Lower leg skin (tissue), 4 donors: Measurements from ENCODE around the gene R3HDM4. TPM values are rescaled to one million over a fixed set of nuclear protein-coding genes. Genes with fewer than 3 reads are reported as not detected.

ENCODE experiments used
- DNase-seq, 2 donors: peaks; one replicate each; pipeline ENCODE4 v3.0.0-alpha.2; 2019; ENCODE audit warnings: low spot score in 2 of 2
- H3K4me3 ChIP-seq: fragments of 200-600 bp; sonication (generic); 2 replicates; pipeline ENCODE4 v1.5.1; 2017; ENCODE audit warnings: mild to moderate bottlenecking, low read depth; ENCODE audit not compliant: poor library complexity, severe bottlenecking
- POLR2A ChIP-seq, 2 donors: fragments of 450-650 bp; IDR thresholded peaks; one replicate each; pipeline ENCODE4 v1.6.1; 2016 to 2017; ENCODE audit warnings: antibody characterized with exemption in 2 of 2, mild to moderate bottlenecking in 1 of 2, moderate library complexity in 1 of 2
- WGBS, 2 donors: methylation state at CpG; one replicate each; pipeline ENCODE4 v1.1.5; 2018; 5-methylcytosine and 5-hydroxymethylcytosine counted together
- intact Hi-C: fragments of 100-400 bp; cut with DNase I; formaldehyde crosslinking; loops from one replicate; pipeline ENCODE4 v1.15.0; 2023; ENCODE audit warnings: low total_unique reads
- total RNA-seq, 4 donors: library from RNA; depleted of rRNA; stranded (reverse); fragments of >200 nt; gene quantifications; one replicate each; pipeline ENCODE4 v1.1.0, GENCODE V29; 2016
- TF ChIP-seq, protein P1 (sequence below), 3 donors: fragments of 450-650 bp; IDR thresholded peaks; one replicate each; pipeline ENCODE4 v1.5.1; 2016; ENCODE audit warnings: antibody characterized with exemption in 3 of 3, mild to moderate bottlenecking in 3 of 3, moderate library complexity in 2 of 3

R3HDM4 gene
- total RNA-seq, 4 donors from 2014 or later: 58.1 to 75.6 (median 65.8) TPM

DNA sequence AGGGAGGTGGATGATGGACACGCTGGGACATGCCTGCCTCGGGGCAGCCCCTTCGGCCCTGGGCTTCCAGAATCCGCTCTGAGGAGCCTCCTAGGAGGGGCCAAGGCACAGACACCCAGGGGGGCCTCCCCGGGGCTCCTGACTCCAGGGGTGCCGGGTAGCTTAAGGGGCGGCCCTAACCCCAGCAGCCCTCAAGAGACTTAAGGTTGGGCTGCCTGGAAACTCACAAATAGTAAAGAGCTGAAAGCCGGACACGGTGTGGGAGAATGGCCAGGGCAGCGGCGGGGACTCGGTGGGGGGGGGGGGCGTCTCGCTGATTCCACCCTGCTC lies 20.5 kb upstream of the R3HDM4 start:
- DNase-seq: no peak
- H3K4me3 ChIP-seq: no peak overlapping the region
- 57 to 75% methylated on average over 9 to 14 of the region's 14 CpGs for WGBS, 2 donors
- intact Hi-C loops: no loop called here
- TF ChIP-seq, protein P1, sequence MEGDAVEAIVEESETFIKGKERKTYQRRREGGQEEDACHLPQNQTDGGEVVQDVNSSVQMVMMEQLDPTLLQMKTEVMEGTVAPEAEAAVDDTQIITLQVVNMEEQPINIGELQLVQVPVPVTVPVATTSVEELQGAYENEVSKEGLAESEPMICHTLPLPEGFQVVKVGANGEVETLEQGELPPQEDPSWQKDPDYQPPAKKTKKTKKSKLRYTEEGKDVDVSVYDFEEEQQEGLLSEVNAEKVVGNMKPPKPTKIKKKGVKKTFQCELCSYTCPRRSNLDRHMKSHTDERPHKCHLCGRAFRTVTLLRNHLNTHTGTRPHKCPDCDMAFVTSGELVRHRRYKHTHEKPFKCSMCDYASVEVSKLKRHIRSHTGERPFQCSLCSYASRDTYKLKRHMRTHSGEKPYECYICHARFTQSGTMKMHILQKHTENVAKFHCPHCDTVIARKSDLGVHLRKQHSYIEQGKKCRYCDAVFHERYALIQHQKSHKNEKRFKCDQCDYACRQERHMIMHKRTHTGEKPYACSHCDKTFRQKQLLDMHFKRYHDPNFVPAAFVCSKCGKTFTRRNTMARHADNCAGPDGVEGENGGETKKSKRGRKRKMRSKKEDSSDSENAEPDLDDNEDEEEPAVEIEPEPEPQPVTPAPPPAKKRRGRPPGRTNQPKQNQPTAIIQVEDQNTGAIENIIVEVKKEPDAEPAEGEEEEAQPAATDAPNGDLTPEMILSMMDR (IDR thresholded peaks at IDR 0.05): no peak
- no peak for TF ChIP-seq POLR2A (IDR thresholded peaks at IDR 0.05)

DNA sequence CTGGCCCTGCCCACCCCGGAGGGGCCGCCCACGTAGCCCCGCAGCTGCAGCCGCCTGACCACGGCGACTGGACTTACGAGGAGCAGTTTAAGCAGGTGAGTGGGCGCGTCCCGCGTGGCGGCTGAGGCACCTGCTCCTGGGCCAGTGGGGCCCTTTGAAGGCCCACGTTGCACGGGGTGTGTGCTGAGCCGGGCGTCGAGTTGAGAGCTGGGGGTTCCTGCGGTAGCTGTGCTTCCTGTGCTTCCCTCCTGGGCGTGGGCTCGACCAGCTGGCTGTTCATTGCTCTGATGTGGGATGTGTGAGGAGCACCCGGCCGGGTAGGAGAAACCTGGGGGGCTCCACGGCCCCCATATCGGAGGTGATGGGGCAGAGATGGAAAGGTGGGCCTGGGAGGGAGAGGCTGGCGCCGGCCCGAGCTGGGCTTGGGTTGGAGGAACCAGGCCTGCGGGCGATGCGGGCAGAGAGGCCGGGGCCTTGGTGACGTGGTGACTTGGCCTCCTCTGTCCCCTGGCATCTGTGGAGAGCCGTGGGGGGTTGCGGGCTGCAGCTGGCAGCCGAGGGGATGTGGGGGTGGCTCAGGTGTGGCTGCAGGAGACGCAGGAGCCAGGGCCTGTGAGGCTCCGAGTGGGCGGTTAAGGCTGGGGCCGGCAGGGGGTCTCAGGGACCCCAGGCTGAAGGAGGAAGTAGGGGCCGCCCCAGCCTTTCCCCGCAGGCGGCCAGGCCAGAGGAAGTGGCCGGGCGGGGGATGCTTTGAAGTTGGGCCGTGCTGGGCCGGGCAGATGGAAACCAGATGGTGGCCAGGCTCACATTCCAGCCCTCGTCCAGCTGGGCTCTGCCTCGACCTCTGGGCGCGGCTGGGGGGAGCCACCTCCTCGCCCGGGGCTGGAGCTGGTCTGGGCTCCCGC lies 19.9 kb upstream of the R3HDM4 start:
- H3K4me3 ChIP-seq: no peak overlapping the region
- intact Hi-C loops: no loop called here
- WGBS, 2 donors: 48 to 54% methylated on average over 30 to 52 of the region's 54 CpGs
- TF ChIP-seq POLR2A (IDR thresholded peaks at IDR 0.05): no peak
- TF ChIP-seq, protein P1 (IDR thresholded peaks at IDR 0.05): no peak
- DNase-seq: peak in 1 of 2 donors; percentile 93

DNA sequence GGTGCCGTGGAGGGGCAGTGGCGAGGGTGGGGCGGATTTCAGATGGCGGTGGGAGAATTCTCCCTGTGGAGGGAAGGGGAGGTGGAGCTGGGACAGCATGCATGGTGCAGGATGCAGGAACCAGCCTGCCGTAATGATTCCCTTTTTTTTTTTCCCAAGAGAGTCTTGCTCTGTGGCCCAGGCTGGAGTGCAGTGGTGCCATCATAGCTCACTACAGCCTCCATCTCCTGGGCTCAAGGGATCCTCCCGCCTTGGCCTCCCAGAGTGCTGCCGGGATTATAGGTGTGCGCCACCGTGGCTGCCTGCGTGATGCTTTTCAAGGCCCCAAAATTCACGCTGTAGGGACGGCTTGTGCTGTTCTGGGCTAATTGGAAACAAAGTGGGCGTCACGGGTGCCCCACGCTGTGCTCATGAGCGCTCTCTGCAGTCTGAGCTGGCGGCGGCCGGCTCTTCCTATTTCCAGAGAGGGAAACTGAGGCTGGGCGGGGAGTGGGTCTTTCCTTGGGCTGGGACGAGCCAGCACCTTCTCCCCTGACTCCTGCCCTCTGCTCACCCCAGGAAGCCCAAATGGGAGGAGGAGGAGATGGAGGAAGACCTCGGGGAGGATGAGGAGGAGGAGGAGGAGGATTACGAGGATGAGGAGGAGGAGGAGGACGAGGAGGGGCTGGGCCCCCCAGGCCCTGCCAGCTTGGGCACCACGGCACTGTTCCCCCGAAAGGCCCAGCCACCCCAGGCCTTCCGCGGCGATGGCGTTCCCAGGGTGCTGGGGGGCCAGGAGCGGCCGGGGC lies 19.0 kb upstream of the R3HDM4 start:
- WGBS, 2 donors: 84 to 87% methylated on average over 30 to 32 of the region's 32 CpGs

DNA sequence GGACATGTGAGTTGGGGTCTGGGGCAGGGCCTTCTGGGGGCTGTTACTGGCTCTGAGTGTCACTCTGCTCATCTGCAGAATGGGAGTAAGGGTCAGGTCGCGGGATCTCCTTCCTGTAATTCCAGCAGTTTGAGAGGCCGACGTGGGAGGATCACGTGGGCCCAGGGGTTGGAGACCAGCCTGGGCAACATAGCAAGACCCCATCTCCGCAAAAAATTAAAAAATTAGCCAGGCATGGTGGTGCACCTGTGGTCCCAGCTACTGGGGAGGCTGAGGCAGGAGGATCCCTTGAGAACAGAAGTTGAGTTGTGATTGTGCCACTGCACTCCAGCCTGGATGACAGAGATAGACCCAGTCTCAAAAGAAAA lies 16.9 kb upstream of the R3HDM4 start:
- DNase-seq: no peak
- WGBS, 2 donors: 96 to 97% methylated on average over 5 to 6 of the region's 6 CpGs
- intact Hi-C loops: no loop called here
- no peak overlapping the region for H3K4me3 ChIP-seq
- TF ChIP-seq, protein P1 (IDR thresholded peaks at IDR 0.05): no peak
- no peak for TF ChIP-seq POLR2A (IDR thresholded peaks at IDR 0.05)

More for the DNA sequence above, 19.0 kb upstream of the R3HDM4 start:
- intact Hi-C loops: no loop called here
- H3K4me3 ChIP-seq: no peak overlapping the region
- DNase-seq: no peak
- TF ChIP-seq, protein P1 (IDR thresholded peaks at IDR 0.05): no peak
- no peak for TF ChIP-seq POLR2A (IDR thresholded peaks at IDR 0.05)

DNA sequence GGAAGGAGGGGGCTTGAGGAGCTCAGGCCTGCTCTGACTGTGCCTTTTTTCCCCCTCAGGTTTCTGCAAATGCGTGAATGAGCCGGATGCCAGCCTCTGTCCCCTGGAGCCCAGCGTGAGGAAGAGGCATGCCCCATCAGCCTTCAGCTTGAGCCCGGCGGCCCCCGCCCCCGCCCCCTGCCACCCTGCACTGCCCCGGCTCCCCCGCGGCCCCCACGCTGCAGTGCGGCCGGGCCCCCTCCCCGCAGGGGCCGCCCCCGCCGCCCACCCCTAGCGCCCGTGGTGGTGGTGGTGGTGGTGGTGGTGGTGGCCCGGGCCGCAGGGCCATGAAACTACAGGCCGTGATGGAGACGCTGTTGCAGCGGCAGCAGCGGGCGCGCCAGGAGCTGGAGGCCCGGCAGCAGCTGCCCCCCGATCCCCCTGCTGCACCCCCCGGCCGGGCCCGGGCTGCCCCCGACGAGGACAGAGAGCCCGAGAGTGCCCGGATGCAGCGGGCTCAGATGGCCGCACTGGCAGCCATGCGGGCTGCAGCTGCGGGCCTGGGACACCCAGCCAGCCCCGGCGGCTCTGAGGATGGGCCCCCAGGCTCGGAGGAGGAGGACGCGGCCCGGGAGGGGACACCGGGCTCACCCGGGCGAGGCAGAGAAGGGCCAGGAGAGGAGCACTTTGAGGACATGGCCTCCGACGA lies 16.3 kb upstream of the R3HDM4 start:
- 90 to 94% methylated on average over 22 to 45 of the region's 51 CpGs for WGBS, 2 donors
- no peak overlapping the region for H3K4me3 ChIP-seq
- DNase-seq: no peak
- TF ChIP-seq, protein P1 (IDR thresholded peaks at IDR 0.05): no peak
- no peak for TF ChIP-seq POLR2A (IDR thresholded peaks at IDR 0.05)
- intact Hi-C loops: no loop called here
